Hair follicle dermal papilla cell (primary cell): ENCODE results near the gene NDUFS2. TPM values are rescaled to one million over a fixed set of nuclear protein-coding genes. Genes with fewer than 3 reads are reported as not detected.

Source experiments
- total RNA-seq: library from RNA; depleted of rRNA; stranded (reverse); fragments of >200 nt; gene quantifications from 2 replicates; pipeline ENCODE4 v1.2.3, GENCODE V29; 2012

The NDUFS2 gene
- total RNA-seq: 80.5 and 94.1 TPM in 2 replicates

GRCh38 chr1:161201836-161202712 is at the start of gene NDUFS2:
Gene NDUFS2, plus strand, starts transcription at chr1:161202367. Its CDS starts 19 bp downstream, at chr1:161202386.

GRCh38 chr1:161153682-161154337 is 48.4 kb upstream of the NDUFS2 start, which contains the start of gene UFC1:
Gene UFC1, plus strand, starts transcription at chr1:161153978. Its CDS starts 20 bp downstream, at chr1:161153998.

GRCh38 chr1:161159087-161159912 is 42.9 kb upstream of the NDUFS2 start, which contains the start of gene USP21:
Gene USP21, plus strand, starts transcription at chr1:161159500. Its CDS starts 1,141 bp downstream, at chr1:161160641.

GRCh38 chr1:161165742-161166668 is 36.2 kb upstream of the NDUFS2 start, which contains the start of gene PPOX:
Gene PPOX, plus strand, starts transcription at chr1:161166426. Its CDS starts 422 bp downstream, at chr1:161166848.

GRCh38 chr1:161177112-161177935 is 24.8 kb upstream of the NDUFS2 start, which contains the start of gene B4GALT3:
Gene B4GALT3, minus strand, starts transcription at chr1:161177507. Its CDS starts 1,447 bp downstream, at chr1:161176060.

GRCh38 chr1:161198897-161199431 is 3.2 kb upstream of the NDUFS2 start, which contains the start of gene ADAMTS4:
Gene ADAMTS4, minus strand, starts transcription at chr1:161199054. Its CDS starts 427 bp downstream, at chr1:161198627.

GRCh38 chr1:161215076-161215475 is 12.9 kb downstream of the NDUFS2 start, which contains the start of gene FCER1G:
Gene FCER1G, plus strand, starts transcription at chr1:161215295. Its CDS starts 27 bp downstream, at chr1:161215322.

GRCh38 chr1:161225534-161226319 is 23.6 kb downstream of the NDUFS2 start, which contains the start of gene TOMM40L:
Gene TOMM40L, plus strand, starts transcription at chr1:161226060. Its CDS starts 430 bp downstream, at chr1:161226490.

GRCh38 chr1:161238039-161238473 is 35.9 kb downstream of the NDUFS2 start, which contains the start of gene NR1I3:
Gene NR1I3, minus strand, starts transcription at chr1:161238203. Its CDS starts 1,638 bp downstream, at chr1:161236565.

GRCh38 chr1:161258439-161259344 is 56.5 kb downstream of the NDUFS2 start, which contains the start of gene PCP4L1:
Gene PCP4L1, plus strand, starts transcription at chr1:161258745. Its CDS starts 230 bp downstream, at chr1:161258975.

Other genes with a start within 250 kb of the NDUFS2 start
- gene ITLN2, start 247.6 kb upstream of the NDUFS2 start, total RNA-seq: not detected in 2 replicates
- gene F11R, start 181.2 kb upstream of the NDUFS2 start, total RNA-seq: 2.1 and 3.6 TPM in 2 replicates
- gene TSTD1, start 163.4 kb upstream of the NDUFS2 start, total RNA-seq: 1.5 TPM in 1 of 2 replicates, not detected in the other
- gene USF1, start 156.4 kb upstream of the NDUFS2 start, total RNA-seq: 60.5 and 62.1 TPM in 2 replicates
- gene ARHGAP30, start 132.5 kb upstream of the NDUFS2 start, total RNA-seq: not detected in 2 replicates
- 0.12 and 0.49 TPM in 2 replicates for gene NECTIN4, start 112.8 kb upstream of the NDUFS2 start, total RNA-seq
- 0.65 and 2.2 TPM in 2 replicates for gene KLHDC9, start 104.0 kb upstream of the NDUFS2 start, total RNA-seq
- gene PFDN2, start 84.3 kb upstream of the NDUFS2 start, total RNA-seq: 10.7 and 14.1 TPM in 2 replicates
- gene NIT1, start 84.3 kb upstream of the NDUFS2 start, total RNA-seq: 29.9 and 32.1 TPM in 2 replicates
- 42.4 and 47.7 TPM in 2 replicates for gene DEDD, start 69.7 kb upstream of the NDUFS2 start, total RNA-seq
- 56.3 and 58.4 TPM in 2 replicates for gene UFC1, start 48.4 kb upstream of the NDUFS2 start, total RNA-seq
- gene USP21, start 42.9 kb upstream of the NDUFS2 start, total RNA-seq: 7.9 and 10.1 TPM in 2 replicates
- gene PPOX, start 35.9 kb upstream of the NDUFS2 start, total RNA-seq: 7.6 and 8.6 TPM in 2 replicates
- 18.2 and 22.4 TPM in 2 replicates for gene B4GALT3, start 24.9 kb upstream of the NDUFS2 start, total RNA-seq
- 15.5 and 21.4 TPM in 2 replicates for gene ADAMTS4, start 3.3 kb upstream of the NDUFS2 start, total RNA-seq
- 0.97 TPM in 1 of 2 replicates, not detected in the other for gene FCER1G, start 12.9 kb downstream of the NDUFS2 start, total RNA-seq
- not detected in 2 replicates for gene APOA2, start 21.3 kb downstream of the NDUFS2 start, total RNA-seq
- 13.3 and 13.5 TPM in 2 replicates for gene TOMM40L, start 23.7 kb downstream of the NDUFS2 start, total RNA-seq
- not detected in 2 replicates for gene NR1I3, start 35.8 kb downstream of the NDUFS2 start, total RNA-seq
- gene PCP4L1, start 56.4 kb downstream of the NDUFS2 start, total RNA-seq: not detected in 2 replicates
- 0.32 and 0.49 TPM in 2 replicates for gene MPZ, start 107.6 kb downstream of the NDUFS2 start, total RNA-seq
- gene SDHC, start 112.0 kb downstream of the NDUFS2 start, total RNA-seq: 24.7 and 63.3 TPM in 2 replicates
- not detected in 2 replicates for gene CFAP126, start 165.5 kb downstream of the NDUFS2 start, total RNA-seq